Breast epithelium (tissue), 3 donors: ENCODE measurements around the gene IGSF6.

ENCODE experiments used
- CTCF ChIP-seq, 3 donors: fragments of 450-650 bp; IDR thresholded peaks; one replicate each; pipeline ENCODE4 v1.5.1; 2016 to 2017; ENCODE audit warnings: antibody characterized with exemption in 3 of 3, mild to moderate bottlenecking in 3 of 3, moderate library complexity in 3 of 3
- POLR2A ChIP-seq: fragments of 450-650 bp; IDR thresholded peaks from one replicate; pipeline ENCODE4 v1.6.1; 2016; ENCODE audit warnings: antibody characterized with exemption, mild to moderate bottlenecking, moderate library complexity
- POLR2AphosphoS5 ChIP-seq, 3 donors: sonication (generic); formaldehyde crosslinking; IDR thresholded peaks; one replicate each; pipeline ENCODE4 v1.6.1; 2017; ENCODE audit warnings: antibody characterized with exemption in 3 of 3

- no peak for TF ChIP-seq CTCF (IDR thresholded peaks at IDR 0.05)
- no peak for TF ChIP-seq POLR2A
- TF ChIP-seq POLR2AphosphoS5 (IDR thresholded peaks at IDR 0.05), result no peak
Observed at GRCh38 chr16:21598701-21599121, 53.7 kb downstream of the IGSF6 start.
